ENCODE data around the gene IL1RAPL2. TPM values are rescaled to one million over a fixed set of nuclear protein-coding genes. Genes with fewer than 3 reads are reported as not detected.
A peak's percentile ranks its signal among the peaks of the same experiment; 100 is the strongest.

IL1RAPL2 gene
- total and polyA plus RNA-seq, 2 of the 8 experiments (the other 6 are each of a cell fraction or from before 2014, with no cell fraction given) = 0.20 to 1.3 TPM

GRCh38 chrX:105191878-105192277 is 625.9 kb downstream of the IL1RAPL2 start:
- Histone ChIP-seq H3K79me2 (ENCODE audit: control insufficient read depth in 1 of 2, insufficient read depth in 2 of 2, low read length in 2 of 2) (no peaks in the 10 kb centered on the region), H3K36me3 (ENCODE audit: control insufficient read depth in 2 of 4, insufficient read depth in 4 of 4, low read length in 3 of 4) (no peaks in the 10 kb centered on the region), H3K4me2 (ENCODE audit: insufficient read depth in 1 of 2, low read depth in 2 of 2, low read length in 2 of 2) (no peak overlapping the region), H2BK15ac (ENCODE audit: low read length) (no peak overlapping the region), H4K91ac (replicated peaks; ENCODE audit: insufficient read length, low read length) (no peak overlapping the region), H3K18ac (ENCODE audit: extremely low read depth, low read length) (no peak overlapping the region), H2AK5ac (ENCODE audit: low read depth, low read length) (no peak overlapping the region), H3K9me3 (ENCODE audit: insufficient read depth in 2 of 2, low read depth in 1 of 2, low read length in 1 of 2) (no peaks in the 10 kb centered on the region), H2BK20ac (ENCODE audit: low read length) (no peak overlapping the region), H3K4ac (replicated peaks; ENCODE audit: insufficient read length, low read depth, low read length) (no peak overlapping the region), H4K20me1 (replicated peaks in 1 of 2; ENCODE audit: control insufficient read depth in 1 of 2, insufficient read depth in 2 of 2, low read length in 2 of 2) (no peaks in the 10 kb centered on the region), H3K27me3 (replicated peaks in 1 of 4; ENCODE audit: control insufficient read depth in 3 of 4, extremely low read depth in 1 of 4, insufficient read depth in 3 of 4, low read length in 3 of 4) (no peaks in the 10 kb centered on the region), H3K79me1 (ENCODE audit: low read depth, low read length) (no peaks in the 10 kb centered on the region), H3K4me3 (ENCODE audit: extremely low read depth in 1 of 4, insufficient read depth in 2 of 4, low read depth in 3 of 4, low read length in 4 of 4) (no peak overlapping the region), H3K23me2 (ENCODE audit: low read depth, low read length) (no peaks in the 10 kb centered on the region), H3K27ac (ENCODE audit: low read depth, low read length) (no peak overlapping the region), H2BK12ac (ENCODE audit: low read depth, low read length) (no peak overlapping the region), H2AFZ (ENCODE audit: low read length) (no peak overlapping the region), H3K14ac (ENCODE audit: insufficient read length) (no peak overlapping the region), H3K56ac (replicated peaks; ENCODE audit: insufficient read length, low read depth, low read length) (no peak overlapping the region), H3K4me1 (replicated peaks in 1 of 4; ENCODE audit: control insufficient read depth in 3 of 4, insufficient read depth in 4 of 4, low read length in 3 of 4) (peaks cover 0 to 2% (median 0%) of the 10 kb centered on the region in 4 experiments; a peak in 2 of 7 replicates), H2BK5ac (ENCODE audit: low read depth, low read length) (no peak overlapping the region), H4K8ac (ENCODE audit: extremely low read depth, insufficient read depth, low read length) (no peak overlapping the region), H4K5ac (ENCODE audit: insufficient read length, low read depth, low read length) (no peak overlapping the region), H2BK120ac (replicated peaks; ENCODE audit: low read depth, low read length) (no peak overlapping the region), H3K23ac (ENCODE audit: insufficient read length) (no peak overlapping the region), H3K9ac (replicated peaks in 1 of 4; ENCODE audit: extremely low read depth in 1 of 4, low read depth in 3 of 4, low read length in 3 of 4) (no peak overlapping the region)
- TF ChIP-seq RAD21 (IDR thresholded peaks at IDR 0.05 in 1 of 2, conservative IDR thresholded peaks at IDR 0.05 in 1 of 2; ENCODE audit: low read depth in 2 of 2, low read length in 2 of 2) = peak; percentile 53 to 65
- TF ChIP-seq JUND (IDR thresholded peaks at IDR 0.05; ENCODE audit: low read length) = no peak
- peak; percentile 49 to 65 (median 55) for TF ChIP-seq CTCF (IDR thresholded peaks at IDR 0.05; ENCODE audit: control extremely low read depth in 1 of 3, insufficient read depth in 1 of 3, low read depth in 1 of 3, low read length in 3 of 3)
- DNase-seq (ENCODE audit: low read depth in 1 of 2, low spot score in 2 of 2) = peak in 1 of 2 experiments; percentile 46
- CTCF ChIA-PET (ENCODE audit: partially characterized antibody) = interaction anchor here (0.7 to 1.6 kb wide), 12 partner anchors 10 to 710 kb away, joined by 3 to 7 read pairs (median 3); partner anchors contain the start of gene IL1RAPL2
- no peak for FAIRE-seq
- 31% methylated on average over 2 of the region's 2 CpGs; no CpG with 5 or more reads in 1 of the 2 experiments for WGBS, 2 experiments (ENCODE audit: extremely low coverage in 1 of 2, insufficient coverage in 1 of 2, insufficient read length in 1 of 2, insufficient replicate concordance in 2 of 2, low coverage in 1 of 2, low lambda C conversion rate in 2 of 2, missing lambda C conversion rate in 1 of 2)
- POLR2A ChIA-PET (ENCODE audit: partially characterized antibody) = no interaction called here

All from H1 (cell line).